Measurements from ENCODE around the gene TAPBP.
A peak's percentile ranks its signal among the peaks of the same experiment; 100 is the strongest.
"Not testable (repeated sequence)": the region's sequence is repeated elsewhere in the genome, so short reads cannot be mapped to it uniquely, and the experiment has no call there.

TAPBP gene

DNA sequence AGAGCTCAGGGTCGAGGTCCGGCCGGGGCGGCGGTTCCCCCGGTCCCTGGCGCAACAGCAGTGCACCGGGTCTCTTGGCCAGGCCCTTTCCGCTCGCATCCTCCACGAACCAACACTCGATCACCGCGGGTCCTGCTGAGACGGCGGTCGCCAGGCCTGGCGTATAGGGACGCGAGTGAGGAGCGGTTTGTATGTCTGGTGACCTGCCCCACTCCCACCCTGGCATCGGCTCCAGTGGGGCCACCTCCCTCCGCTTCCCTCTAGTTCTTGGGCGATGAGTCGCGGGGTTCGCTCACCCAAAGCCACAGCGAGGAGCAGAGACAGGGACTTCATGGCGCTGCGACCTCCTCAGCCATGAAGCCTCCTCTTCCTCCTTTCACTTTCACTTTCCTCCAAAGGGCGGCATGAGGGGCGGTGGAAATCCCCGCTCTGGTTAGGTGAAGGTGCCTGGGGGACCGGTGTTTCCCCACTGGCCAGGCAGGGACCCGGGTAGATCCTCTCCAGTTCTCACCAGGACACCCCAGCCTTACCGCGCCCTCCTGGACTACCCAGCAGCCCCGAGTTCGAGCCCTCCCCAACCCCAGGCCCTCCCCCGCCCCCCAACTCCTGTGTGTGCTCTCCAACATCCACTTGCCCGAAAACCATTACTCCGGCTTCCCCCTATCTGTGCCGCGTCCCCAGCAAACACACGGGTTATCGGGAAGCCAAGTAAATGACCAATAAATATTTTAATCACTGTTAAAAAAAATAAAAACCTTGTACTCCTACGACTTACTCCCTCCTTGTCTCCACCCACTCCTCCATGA lies at the start of gene TAPBP:
TAPBP (minus strand) TSS at position 370 of the 806 bp plus-strand sequence; CDS start at position 333, 37 bp downstream.
- no peak for DNase-seq

DNA sequence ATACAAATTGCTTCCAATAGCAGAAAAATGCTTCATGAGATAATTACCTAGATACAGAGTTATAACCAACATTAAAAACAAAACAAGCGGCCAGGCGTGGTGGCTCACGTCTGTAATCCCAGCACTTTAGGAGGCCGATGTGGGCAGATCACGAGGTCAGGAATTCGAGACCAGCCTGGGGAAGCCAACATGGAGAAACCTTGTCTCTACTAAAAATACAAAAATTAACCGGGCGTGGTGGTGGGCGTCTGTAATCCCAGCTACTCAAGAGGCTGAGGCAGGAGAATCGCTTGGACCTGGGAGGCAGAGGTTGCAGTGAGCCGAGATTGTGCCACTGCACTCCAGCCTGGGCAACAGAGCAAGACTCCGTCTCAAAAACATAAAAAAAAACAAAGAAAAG lies 49.6 kb upstream of the TAPBP start:
- not testable (repeated sequence) for DNase-seq

DNA sequence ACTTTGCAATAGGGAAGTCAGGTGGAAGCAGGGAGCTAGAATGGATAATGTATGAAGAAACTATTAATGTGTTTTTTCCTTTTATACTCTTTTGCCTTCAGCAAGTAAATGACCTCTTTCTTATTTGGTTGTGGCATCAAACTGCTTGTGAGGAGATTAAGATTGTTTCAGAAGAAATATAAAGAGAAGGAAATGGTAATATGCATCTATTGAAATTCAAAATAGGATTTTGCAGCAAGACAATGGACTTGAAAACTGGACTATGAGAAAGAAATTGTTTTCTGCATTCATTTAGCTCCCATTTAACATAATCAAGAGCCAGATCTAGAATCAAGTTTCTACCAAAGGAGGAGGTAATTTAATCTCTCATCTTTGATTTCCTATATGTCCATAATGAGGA lies 45.5 kb upstream of the TAPBP start:
- DNase-seq = no peak

DNA sequence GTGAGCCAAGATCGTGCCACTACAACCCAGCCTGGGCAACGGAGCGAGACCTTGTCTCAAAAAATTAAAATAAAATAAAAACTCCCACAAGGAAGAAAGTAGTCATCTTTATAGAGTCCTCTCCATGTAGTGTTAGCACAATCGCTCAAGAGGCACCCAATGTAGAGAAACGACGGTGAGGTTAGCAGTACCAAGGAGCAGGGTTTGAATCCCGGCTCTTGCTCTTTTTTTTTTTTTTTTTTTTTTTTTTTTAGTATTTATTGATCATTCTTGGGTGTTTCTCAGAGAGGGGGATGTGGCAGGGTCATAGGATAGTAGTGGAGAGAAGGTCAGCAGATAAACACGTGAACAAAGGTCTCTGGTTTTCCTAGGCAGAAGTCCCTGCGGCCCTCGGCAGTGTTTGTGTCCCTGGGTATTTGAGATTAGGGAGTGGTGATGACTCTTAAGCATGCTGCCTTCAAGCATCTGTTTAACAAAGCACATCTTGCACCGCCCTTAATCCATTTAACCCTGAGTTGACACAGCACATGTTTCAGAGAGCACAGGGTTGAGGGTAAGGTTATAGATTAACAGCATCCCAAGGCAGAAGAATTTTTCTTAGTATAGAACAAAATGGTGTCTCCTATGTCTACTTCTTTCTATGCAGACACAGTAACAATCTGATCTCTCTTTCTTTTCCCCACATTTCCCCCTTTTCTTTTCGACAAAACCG lies 43.4 kb upstream of the TAPBP start:
- not testable (repeated sequence) for DNase-seq

DNA sequence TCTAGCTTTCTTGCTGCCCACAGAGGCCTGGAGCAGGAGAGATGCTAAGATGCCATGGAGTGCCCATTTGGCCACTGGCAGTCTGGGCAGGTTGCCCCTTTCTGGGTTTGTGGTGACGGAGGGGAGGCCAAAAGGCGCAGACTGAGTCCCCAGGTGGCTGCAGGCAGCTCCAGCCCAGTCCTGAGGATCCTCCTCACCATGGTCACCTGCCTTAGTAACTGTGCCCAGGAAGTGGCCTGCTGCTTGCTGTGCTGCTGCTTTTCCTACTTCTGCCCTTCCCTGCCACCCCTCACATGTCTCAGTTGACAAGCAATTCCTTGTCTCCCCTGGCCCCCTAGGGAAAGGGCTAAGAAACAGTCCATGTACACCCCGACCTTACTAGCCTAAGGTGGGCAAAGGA lies 42.4 kb upstream of the TAPBP start:
- no peak for DNase-seq

DNA sequence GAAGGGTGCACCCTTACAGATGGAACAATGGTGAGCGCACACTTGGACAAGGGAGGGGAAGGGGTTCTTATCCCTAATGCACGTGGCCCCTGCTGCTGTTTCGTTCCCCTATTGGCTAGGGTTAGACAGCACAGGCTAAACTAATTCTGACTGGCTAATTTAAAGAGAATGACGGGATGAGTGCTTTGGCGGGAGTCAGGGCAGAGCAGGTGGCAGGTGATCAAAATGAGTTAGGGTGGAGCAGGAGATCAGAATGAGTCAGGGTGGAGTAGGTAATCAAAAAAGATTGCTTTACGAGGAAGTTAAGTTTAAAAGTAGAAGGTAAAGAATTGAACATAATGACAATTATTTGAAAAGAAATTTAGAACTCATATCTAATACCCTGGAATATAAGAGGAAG lies 42.0 kb upstream of the TAPBP start:
- DNase-seq = not testable (repeated sequence)

DNA sequence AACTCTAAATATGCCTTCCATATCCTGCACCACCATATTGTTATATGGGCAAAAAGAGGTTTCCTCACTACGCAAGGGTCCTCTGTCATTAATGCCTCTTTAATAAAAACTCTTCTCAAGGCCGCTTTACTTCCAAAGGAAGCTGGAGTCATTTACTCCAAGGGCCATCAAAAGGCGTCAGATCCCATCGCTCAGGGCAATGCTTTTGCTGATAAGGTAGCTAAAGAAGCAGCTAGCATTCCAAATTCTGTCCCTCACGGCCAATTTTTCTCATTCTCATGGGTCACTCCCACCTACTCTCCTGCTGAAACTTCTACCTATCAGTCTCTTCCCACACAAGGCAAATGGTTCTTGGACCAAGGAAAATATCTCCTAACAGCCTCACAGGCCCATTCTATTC lies 33.9 kb upstream of the TAPBP start:
- DNase-seq = no peak

DNA sequence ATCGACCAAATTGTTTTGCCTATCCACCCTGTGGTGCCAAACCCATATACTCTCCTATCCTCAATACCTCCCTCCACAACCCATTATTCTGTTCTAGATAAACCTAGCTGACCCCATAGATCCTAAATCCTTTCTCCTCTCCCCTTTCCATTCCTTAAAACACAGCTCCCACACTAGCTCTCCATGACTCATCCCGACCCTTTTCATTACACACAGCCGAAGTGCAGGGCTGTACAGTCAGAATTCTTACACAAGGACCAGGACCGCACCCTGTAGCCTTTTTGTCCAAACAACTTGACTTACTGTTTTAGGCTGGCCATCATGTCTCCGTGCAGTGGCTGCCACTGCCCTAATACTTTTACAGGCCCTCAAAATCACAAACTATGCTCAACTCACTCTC lies 33.1 kb upstream of the TAPBP start:
- DNase-seq = not testable (repeated sequence)

DNA sequence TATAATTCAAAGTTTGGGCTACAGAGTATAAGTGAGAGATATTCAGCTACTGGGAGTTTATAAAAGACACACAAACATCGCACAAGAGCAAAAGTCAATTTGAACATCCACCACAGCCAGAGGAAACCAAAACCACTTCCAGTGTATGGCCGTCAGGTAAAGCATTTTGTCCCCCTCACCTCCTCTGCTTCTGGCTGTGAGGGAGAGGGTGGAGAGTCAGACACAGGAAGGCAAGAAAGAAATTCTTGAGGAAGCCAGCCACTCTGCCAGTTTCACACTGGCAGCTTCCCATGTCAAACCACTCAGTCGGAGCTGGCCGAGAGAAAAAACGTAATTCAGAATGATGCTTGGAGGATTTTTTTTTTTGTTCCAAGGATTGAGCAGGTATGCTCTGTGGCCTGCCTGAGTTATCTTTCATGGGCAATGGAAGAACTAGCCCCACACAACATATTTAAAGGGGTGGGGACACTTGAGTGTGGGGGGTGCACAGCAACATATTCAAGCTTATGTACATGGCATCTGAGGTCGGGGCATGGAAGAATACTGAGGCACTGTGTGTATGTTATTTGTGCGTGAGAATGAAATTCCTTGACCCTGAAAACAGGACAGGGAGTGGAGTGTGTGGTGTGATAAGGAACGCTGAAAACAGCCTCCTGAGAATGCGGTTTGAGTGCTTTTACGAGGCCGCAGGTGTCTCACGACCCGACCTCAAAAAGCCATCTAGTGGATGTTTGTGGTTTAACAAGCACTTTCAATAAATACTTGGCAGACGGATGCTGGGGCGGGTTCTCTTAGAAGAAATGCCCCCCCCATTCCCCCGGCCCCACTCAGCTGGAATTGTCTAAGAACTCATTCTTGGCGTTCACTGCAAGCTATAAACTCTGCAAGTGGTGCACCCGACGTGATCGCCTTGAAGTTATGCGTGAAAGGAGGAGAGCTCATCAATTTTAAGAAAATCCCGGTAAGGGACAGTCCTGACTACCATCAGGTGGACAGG lies 31.1 kb upstream of the TAPBP start:
- peak; percentile 75 for DNase-seq

DNA sequence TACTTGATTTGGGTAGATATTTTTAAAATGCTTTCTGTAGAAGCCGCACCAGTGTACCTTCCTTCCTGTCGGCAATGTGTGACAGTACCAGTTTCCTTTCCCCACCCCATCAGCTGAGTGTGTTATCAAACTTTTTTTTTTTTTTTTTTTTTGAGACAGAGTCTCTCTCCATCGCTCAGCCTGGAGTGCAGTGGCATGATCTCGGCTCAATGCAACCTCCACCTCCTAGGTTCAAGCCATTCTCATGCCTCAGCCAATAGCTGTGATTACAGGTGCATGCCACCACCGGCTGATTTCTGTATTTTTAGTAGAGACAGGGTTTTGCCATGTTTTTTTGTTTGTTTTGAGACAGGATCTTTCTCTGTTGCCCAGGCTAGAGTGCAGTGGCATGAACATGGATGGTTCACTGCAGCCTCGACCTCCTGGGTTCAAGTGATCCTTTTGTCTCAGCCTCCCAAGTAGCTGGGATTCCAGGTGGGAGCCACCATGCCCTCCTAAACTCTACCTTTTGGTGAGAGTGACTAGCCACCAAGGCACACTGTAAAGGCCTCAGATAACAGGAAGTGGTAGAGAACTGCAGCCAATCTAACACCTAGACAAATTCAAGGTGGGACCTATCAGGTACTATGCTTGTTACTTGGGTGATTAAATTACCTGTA lies 30.2 kb upstream of the TAPBP start:
- no peak for DNase-seq

DNA sequence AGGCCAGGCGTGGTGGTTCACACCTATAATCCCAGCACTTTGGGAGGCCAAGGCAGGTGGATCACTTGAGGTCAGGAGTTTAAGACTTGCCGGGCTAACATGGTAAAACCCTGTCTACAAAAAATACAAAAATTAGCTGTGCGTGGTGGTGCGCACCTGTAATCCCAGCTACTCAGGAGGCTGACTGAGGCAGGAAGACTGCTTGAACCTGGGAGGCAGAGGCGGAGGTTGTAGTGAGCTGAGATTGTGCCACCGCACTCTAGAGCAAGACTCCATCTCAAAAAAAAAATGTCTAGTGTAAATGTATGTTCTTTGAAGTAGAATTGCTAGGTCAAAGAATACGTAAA lies 29.7 kb upstream of the TAPBP start:
- DNase-seq = not testable (repeated sequence)

DNA sequence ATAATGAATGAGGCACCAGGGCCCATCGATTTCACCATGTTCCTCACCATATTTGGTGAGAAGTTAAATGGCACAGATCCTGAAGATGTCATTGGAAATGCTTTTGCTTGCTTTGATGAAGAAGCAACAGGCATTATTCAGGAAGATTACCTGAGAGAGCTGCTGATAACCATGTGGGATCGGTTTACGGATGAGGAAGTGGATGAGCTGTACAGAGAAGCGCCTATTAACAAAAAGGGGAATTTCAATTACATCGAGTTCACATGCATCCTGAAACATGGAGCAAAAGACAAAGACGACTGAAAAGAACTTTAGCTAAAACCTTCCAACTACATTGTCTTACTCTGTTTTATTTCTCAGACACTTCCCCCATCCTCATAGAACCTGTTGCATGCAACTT lies 25.3 kb upstream of the TAPBP start:
- DNase-seq = no peak

DNA sequence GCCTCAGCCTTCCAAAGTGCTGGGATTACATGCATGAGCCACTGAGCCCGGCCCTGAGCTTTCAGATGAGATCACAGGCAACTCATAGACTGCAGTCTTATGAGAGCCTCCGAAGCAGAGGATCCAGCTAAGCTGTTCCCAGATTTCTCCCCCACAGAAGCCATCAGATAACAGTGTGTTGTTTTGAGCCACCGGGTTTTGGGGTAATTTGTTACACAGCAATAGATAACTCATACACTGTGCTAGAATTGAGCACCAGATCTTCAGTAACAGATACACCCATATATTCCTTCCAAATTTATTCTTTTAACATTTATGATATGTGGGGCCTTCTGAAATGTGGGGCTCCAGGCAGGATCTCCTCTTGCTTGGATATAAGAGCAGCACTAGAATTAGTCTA lies 22.6 kb upstream of the TAPBP start:
- DNase-seq = no peak

DNA sequence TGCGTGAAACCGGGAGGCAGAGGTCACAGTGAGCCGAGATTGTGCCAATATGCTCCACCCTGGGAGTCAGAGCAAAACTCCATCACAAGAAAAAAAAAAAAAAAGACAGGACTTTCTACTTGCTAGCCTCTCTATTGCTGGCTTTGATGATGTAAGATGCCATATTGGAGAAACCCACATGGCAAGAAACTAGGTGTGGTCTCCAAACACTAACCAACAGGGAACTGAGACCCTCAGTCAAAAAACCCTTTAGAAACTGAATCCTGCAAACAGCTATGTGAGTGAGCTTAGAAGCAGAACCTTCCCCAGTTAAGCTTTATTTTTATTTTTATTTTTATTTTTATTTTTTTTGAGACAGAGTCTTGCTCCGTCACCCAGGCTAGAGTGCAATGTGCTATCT lies 22.0 kb upstream of the TAPBP start:
- no peak for DNase-seq

DNA sequence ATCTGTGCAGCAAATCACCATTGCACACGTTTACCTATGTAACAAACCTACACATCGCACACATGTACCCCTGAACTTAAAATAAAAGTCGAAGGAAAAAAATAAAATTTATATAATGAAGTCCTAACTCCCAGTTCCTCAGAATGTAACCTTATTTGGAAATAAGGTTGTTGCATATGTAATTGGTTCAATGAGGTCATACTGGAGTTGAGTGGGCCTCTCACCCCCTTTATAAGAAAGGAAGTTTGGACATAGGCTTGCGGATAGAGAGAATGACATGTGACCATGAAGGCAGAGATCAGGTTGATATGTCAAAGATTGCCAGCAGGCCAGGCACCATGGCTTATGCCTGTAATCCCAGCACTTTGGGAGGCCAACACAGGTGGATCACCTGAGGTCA lies 19.8 kb upstream of the TAPBP start:
- DNase-seq = no peak

DNA sequence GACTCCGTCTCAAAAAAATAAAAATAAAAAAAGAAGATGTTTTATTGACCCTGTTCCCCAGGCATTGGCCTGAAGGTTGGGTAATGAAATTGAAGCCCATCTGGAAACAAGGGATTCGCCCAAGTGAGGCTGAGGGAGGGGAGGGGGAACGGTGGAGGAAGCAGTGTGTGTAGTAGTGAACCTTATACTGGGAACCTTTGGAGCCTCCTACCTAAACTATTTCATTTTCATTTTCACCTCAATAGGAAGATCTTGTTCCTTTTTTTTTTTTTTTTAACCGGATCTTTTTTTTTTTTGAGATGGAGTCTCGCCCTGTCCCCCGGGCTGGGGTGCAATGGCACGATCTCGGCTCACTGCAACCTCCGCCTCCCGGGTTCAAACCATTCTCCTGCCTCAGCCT lies 16.9 kb upstream of the TAPBP start:
- no peak for DNase-seq

DNA sequence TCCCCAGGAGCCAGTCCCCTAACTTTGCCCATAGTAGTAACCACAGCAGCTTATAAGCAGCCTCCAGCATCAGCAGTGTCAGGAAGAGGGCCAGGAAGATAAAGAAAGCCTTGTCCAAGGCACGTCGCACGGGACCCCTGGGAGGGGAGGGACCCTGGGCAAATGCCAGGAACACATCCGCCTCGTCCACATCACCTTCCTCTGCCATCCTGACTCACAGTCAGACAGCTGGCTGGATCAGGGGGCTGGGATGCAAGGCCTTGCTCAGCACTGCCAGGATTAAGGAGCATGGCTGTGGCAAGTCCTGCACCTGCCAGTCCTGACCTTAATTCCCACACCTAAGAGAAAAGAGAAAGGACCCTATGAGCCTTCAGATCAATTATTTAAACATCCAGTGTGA lies 15.2 kb upstream of the TAPBP start:
- no peak for DNase-seq

DNA sequence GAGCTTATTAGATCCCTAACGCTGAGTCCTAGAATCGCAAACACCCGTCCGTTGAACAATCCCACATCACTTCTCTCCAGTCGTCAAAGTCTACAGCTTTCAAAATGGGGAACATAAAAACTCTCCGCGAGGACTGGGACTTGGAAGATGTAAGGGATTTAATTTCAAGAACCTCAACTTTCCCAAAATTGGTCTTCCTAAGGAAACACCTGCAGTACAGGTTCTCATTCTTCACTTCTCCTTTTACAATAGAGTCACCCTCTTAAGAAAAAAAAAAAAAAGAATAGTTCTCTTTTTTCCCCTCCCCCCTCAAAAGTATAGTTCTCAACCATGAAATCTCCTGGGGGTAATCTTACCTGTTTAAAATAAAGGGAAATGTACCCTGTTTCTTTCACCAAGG lies 10.2 kb upstream of the TAPBP start:
- DNase-seq = no peak

DNA sequence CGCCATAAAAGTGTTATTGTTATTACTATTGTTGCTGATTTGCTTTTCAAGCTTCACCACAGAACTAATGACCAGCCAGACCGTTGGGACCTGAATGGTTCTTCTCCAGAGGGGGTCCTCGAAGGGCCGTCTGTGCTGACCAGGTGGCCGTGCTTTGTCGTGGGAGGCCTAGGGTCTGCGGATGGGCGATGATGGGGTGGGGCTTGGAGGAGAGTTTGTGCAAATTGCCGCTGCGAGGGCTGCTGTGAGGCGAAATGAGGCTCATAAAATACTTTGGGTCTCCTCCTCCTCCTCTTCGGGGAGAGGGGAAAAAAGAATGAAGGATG lies 9.7 kb upstream of the TAPBP start:
- DNase-seq = peak; percentile 66

DNA sequence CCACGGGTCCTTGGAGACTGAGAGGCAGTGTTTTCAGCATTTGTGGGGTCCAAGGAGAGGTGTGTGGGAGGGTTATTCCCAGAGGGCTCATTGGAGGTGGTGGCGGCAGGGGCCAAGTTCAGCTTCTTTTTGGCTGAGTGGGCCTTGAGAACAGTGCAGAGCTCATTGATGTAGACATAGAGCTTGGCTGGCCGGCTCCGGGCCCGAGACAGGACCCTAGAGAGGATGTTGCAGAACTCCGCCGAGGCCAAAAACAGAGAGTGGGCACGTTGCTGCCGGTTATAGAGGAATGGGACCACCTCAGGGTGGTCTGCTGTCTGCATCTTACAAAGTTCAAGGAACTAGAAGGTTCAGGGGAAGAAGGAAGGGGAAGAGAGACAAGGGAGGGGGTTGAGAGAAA lies 7.3 kb upstream of the TAPBP start:
- DNase-seq = no peak

DNA sequence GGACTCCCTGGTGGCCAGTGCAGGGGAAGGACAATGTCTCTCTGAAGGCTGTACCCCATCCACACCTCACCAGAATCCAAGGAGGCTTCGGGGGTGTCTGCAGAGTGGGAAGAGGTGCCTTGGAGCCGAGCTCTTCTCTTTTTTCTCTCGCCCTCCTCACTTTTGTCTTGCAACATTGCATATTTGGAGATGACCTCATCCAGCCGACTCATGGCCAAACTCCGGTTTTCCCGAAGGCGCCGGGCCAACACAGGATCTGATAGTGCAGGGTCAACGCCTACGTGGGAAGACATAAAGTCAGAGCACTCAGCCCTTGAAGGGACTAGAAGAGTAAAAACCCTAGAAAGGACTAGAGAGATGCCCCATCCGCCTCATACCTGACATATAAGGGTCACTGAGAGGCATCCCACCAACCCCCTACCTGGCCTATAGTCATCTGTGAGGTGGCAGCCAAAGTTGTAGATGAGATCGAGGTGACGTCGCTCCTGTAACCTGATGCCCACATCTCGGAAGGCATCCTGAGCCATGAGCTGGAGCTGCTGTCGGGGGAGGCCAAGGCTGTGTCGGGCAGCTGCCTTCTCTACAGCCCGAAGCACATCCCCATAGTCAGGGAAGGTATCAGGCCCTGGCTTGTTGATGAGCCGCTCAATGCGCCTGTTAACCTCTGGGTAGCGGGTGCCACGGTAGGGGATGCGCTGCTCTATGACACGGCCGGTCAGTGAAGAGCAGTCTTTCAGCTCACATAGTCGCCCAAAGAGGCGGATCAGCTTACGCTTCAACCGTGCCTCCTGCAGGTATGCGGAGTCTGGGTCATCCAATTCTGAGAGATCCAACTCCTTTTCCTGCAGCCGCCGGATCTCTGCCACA lies 6.7 kb upstream of the TAPBP start:
- DNase-seq = no peak

DNA sequence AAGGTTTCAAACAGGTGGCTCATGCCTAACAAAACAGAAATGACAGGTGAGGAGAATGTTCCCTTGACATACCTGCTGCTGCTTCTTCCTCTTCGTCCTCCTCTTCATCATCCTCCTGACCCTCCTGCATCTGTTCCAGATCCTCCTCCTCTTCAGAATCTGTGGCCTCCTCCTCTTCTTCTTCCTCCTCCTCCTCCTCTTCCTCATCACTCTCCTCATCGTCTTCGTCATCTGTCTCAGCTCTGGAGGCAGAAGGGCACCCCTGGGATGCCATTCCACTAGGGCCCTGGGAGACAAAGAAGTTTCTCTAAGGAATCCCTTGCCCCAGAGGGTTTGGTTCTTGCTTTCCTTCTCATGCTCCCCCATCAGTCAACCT lies 6.0 kb upstream of the TAPBP start:
- DNase-seq = no peak

Measured in NCI-H1105 (cell line).